ENCODE results near the gene NSD1. TPM values are rescaled to one million over a fixed set of nuclear protein-coding genes. Genes with fewer than 3 reads are reported as not detected.

NSD1 gene
- polyA plus RNA-seq, 12 donors: 32.9 to 51.7 (median 44.9) TPM; not detected in 1

DNA sequence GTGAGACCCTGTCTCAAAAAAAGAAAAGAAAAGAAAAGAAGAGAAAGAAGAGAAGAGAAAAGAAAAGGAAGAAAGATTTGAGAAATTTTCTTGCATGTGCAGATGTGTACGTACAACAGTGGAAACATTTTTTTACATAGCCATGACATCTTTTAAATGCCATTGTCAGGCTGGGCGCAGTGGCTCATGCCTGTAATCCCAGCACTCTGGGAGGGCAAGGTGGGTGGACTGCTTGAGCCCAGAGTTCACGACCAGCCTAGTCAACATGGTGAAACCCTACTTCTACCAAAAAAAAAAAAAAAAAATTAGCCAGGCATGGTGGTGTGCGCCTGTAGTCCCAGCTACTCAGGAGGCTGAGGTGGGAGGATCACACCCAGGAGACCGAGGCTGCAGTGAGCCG is 211.3 kb downstream of the NSD1 start:
- no peak for DNase-seq

DNA sequence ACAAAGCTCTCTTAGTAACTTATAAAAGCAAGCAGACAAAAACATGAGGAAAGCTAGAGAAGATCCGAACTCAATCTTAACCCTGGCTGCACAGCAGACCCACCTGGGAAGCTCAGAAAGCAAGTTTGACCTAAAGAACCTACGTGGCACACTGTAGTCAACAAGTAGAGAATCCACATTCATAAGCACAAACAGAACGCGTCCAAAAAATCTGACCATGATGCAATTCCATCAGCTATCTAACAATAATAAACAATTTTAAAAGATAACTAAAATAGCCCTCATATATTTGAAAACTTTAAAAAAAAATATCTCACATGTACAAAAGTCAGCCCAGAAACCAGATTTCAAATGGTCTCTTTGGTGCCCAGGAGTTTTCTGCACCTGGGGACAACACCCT is 213.2 kb downstream of the NSD1 start:
- no peak for DNase-seq

DNA sequence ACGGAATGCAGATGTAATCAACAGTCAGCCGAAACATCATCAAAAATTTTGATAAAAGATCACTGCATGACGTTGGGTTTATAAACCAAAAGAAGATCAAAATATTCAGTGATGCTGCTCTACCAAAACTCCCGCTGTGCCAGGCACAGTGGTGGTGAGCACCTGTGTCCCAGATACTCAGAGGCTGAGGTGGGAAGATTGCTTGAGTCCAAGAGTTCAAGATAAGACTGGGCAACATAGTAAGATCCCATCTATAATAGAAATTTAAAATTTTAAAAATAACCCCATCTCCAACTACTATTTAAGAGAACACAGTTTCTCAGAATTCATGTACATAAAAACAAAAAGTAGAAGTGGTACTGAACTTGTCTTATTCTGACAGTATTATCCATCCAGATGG is 214.1 kb downstream of the NSD1 start:
- DNase-seq: no peak

DNA sequence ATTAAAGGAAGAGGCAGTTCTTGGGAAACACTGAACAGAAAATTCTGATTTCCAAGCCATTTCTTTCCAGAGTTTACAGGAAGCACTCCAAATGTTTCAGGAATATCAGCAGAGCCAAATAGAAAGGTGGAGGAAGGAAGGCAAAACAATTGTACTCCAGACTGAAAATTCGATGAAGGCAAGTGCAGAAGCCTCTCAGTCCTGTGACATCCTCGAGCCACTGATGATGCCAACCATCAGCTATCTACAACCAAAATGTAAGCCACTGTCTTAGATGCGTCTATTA is 215.7 kb downstream of the NSD1 start:
- DNase-seq: no peak

DNA sequence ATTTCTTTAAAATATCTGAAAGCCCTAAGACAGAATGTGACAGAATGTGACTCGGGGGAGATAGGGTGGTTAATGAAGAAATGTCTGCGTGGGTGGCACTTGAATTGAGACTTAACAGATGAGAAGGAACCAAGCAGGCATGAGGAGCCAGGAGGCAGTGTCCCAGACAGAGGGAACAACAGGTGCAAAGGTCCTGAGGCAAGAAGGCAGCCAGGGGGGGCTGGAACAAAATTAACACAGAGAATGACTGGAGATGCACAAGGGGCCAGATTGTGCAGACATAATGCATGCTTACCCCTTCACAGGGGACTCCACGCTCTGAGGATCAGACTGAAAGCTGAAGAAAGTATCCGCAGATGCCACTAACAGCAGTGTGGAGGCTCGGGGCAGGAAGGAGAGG is 216.2 kb downstream of the NSD1 start:
- no peak for DNase-seq

Other genes starting within 250 kb of the NSD1 start
- 1 to 10 TPM in 6 of 12 donors, under 1 TPM in 4, not detected in 2; 0.24 to 3.9 (median 1.2) TPM for gene HK3, start 234.4 kb upstream of the NSD1 start, polyA plus RNA-seq (ENCODE audit: insufficient read length in 12 of 12)
- 10 to 100 TPM in 11 of 12 donors, not detected in 1; 15.1 to 47.4 (median 31.0) TPM for gene UIMC1, start 127.0 kb upstream of the NSD1 start, polyA plus RNA-seq (ENCODE audit: insufficient read length in 12 of 12)
- gene ZNF346, start 111.1 kb upstream of the NSD1 start, polyA plus RNA-seq (ENCODE audit: insufficient read length in 12 of 12): 10 to 100 TPM in 11 of 12 donors, not detected in 1; 11.6 to 28.9 (median 14.8) TPM
- gene FGFR4, start 46.9 kb upstream of the NSD1 start, polyA plus RNA-seq (ENCODE audit: insufficient read length in 12 of 12): 100 to 1,000 TPM in 9 of 12 donors, 10 to 100 TPM in 2, not detected in 1; 59.0 to 189 (median 128) TPM
- 10 to 100 TPM in 11 of 12 donors, not detected in 1; 10.1 to 21.6 (median 19.8) TPM for gene RAB24, start 169.9 kb downstream of the NSD1 start, polyA plus RNA-seq (ENCODE audit: insufficient read length in 12 of 12)
- gene PRELID1, start 170.0 kb downstream of the NSD1 start, polyA plus RNA-seq (ENCODE audit: insufficient read length in 12 of 12): 100 to 1,000 TPM in 1 of 12 donors, 10 to 100 TPM in 10, not detected in 1; 59.2 to 113 (median 68.4) TPM
- 10 to 100 TPM in 11 of 12 donors, not detected in 1; 11.4 to 46.8 (median 14.7) TPM for gene MXD3, start 178.1 kb downstream of the NSD1 start, polyA plus RNA-seq (ENCODE audit: insufficient read length in 12 of 12)
- 100 to 1,000 TPM in 1 of 12 donors, 10 to 100 TPM in 10, not detected in 1; 55.9 to 123 (median 66.8) TPM for gene LMAN2, start 217.9 kb downstream of the NSD1 start, polyA plus RNA-seq (ENCODE audit: insufficient read length in 12 of 12)
- gene RGS14, start 224.2 kb downstream of the NSD1 start, polyA plus RNA-seq (ENCODE audit: insufficient read length in 12 of 12): 10 to 100 TPM in 10 of 12 donors, 1 to 10 TPM in 1, not detected in 1; 8.2 to 23.6 (median 12.9) TPM

Measured in muscle of arm (tissue), 12 donors.